Effector memory CD4-positive, alpha-beta T cell (primary cell): ENCODE results near the gene ANG.
A peak's percentile ranks its signal among the peaks of the same experiment; 100 is the strongest.
"Not testable (repeated sequence)": the region's sequence is repeated elsewhere in the genome, so short reads cannot be mapped to it uniquely, and the experiment has no call there.

Source experiments
- DNase-seq, 3 donors: peaks; one replicate each; pipeline ENCODE4 v3.0.0-alpha.2; 2020
- H3K27ac ChIP-seq: 2 replicates; pipeline ENCODE4 v1.7.0; 2013; ENCODE audit warnings: mild to moderate bottlenecking, low read length, moderate library complexity; ENCODE audit not compliant: insufficient read depth, poor library complexity, severe bottlenecking
- H3K27me3 ChIP-seq: replicated peaks from 2 replicates; pipeline ENCODE4 v1.7.0; 2013; ENCODE audit warnings: mild to moderate bottlenecking, low read length; ENCODE audit not compliant: insufficient read depth, control insufficient read depth, poor library complexity, severe bottlenecking
- H3K36me3 ChIP-seq: 2 replicates; pipeline ENCODE4 v1.7.0; 2013; ENCODE audit warnings: mild to moderate bottlenecking, low read length, moderate library complexity; ENCODE audit not compliant: control insufficient read depth, insufficient read depth
- H3K4me1 ChIP-seq: 2 replicates; pipeline ENCODE4 v1.7.0; 2013; ENCODE audit warnings: low read length, mild to moderate bottlenecking; ENCODE audit not compliant: control insufficient read depth, insufficient read depth, poor library complexity, severe bottlenecking
- H3K4me3 ChIP-seq: 2 replicates; pipeline ENCODE4 v1.7.0; 2013; ENCODE audit warnings: low read length, low read depth, mild to moderate bottlenecking; ENCODE audit not compliant: insufficient read depth, poor library complexity, severe bottlenecking
- H3K9me3 ChIP-seq: 2 replicates; pipeline ENCODE4 v1.7.0; 2013; ENCODE audit warnings: mild to moderate bottlenecking, low read length, moderate library complexity; ENCODE audit not compliant: control insufficient read depth

Gene ANG

GRCh38 chr14:20657216-20658211 is 31.1 kb upstream of the ANG start:
- Histone ChIP-seq H3K9me3 (no peaks in the 10 kb centered on the region), H3K27ac (no peak overlapping the region), H3K36me3 (no peaks in the 10 kb centered on the region), H3K27me3 (peaks cover 24% of the 10 kb centered on the region), H3K4me3 (no peak overlapping the region), H3K4me1 (peaks cover 16% of the 10 kb centered on the region)
- DNase-seq, result peak in 2 of 3 donors; percentile 6 to 16

GRCh38 chr14:20658246-20658645 is 30.3 kb upstream of the ANG start:
- Histone ChIP-seq H3K4me3 (no peak overlapping the region), H3K27ac (no peak overlapping the region), H3K27me3 (peaks cover 17% of the 10 kb centered on the region), H3K9me3 (no peaks in the 10 kb centered on the region), H3K36me3 (no peaks in the 10 kb centered on the region), H3K4me1 (peaks cover 13% of the 10 kb centered on the region)
- no peak for DNase-seq

GRCh38 chr14:20659336-20659735 is 29.2 kb upstream of the ANG start:
- no peak overlapping the region for H3K27ac ChIP-seq
- no peaks in the 10 kb centered on the region for H3K9me3 ChIP-seq
- no peaks in the 10 kb centered on the region for H3K36me3 ChIP-seq
- H3K4me3 ChIP-seq, result no peak overlapping the region
- H3K27me3 ChIP-seq, result peaks cover 12% of the 10 kb centered on the region
- DNase-seq, result no peak
- H3K4me1 ChIP-seq, result peaks cover 11% of the 10 kb centered on the region

GRCh38 chr14:20659813-20660395 is 28.7 kb upstream of the ANG start:
- Histone ChIP-seq H3K27me3 (peaks cover 12% of the 10 kb centered on the region), H3K4me3 (no peak overlapping the region), H3K4me1 (peaks cover 11% of the 10 kb centered on the region), H3K27ac (no peak overlapping the region), H3K9me3 (no peaks in the 10 kb centered on the region), H3K36me3 (no peaks in the 10 kb centered on the region)
- DNase-seq, result no peak

GRCh38 chr14:20661197-20661596 is 27.4 kb upstream of the ANG start:
- Histone ChIP-seq H3K4me3 (no peak overlapping the region), H3K27ac (no peak overlapping the region), H3K27me3 (peaks cover 4% of the 10 kb centered on the region), H3K4me1 (peaks cover 11% of the 10 kb centered on the region), H3K36me3 (no peaks in the 10 kb centered on the region), H3K9me3 (no peaks in the 10 kb centered on the region)
- no peak for DNase-seq

GRCh38 chr14:20662968-20663732 is 25.4 kb upstream of the ANG start:
- H3K36me3 ChIP-seq, result no peaks in the 10 kb centered on the region
- H3K4me3 ChIP-seq, result peak overlapping the region; percentile 32
- H3K4me1 ChIP-seq, result peaks cover 12% of the 10 kb centered on the region
- no peaks in the 10 kb centered on the region for H3K9me3 ChIP-seq
- no peak overlapping the region for H3K27ac ChIP-seq
- H3K27me3 ChIP-seq, result no peaks in the 10 kb centered on the region
- peak; percentile 64 to 72 (median 65) for DNase-seq

GRCh38 chr14:20666400-20666961 is 22.1 kb upstream of the ANG start:
- not testable (repeated sequence) for H3K27ac ChIP-seq, H3K36me3 ChIP-seq, DNase-seq, H3K27me3 ChIP-seq, H3K4me3 ChIP-seq, H3K9me3 ChIP-seq
- peaks cover 14% of the 10 kb centered on the region for H3K4me1 ChIP-seq

GRCh38 chr14:20667957-20668356 is 20.6 kb upstream of the ANG start:
- no peaks in the 10 kb centered on the region for H3K27me3 ChIP-seq
- H3K9me3 ChIP-seq, result no peaks in the 10 kb centered on the region
- peaks cover 14% of the 10 kb centered on the region for H3K4me1 ChIP-seq
- H3K36me3 ChIP-seq, result no peaks in the 10 kb centered on the region
- H3K4me3 ChIP-seq, result no peak overlapping the region
- no peak for DNase-seq
- H3K27ac ChIP-seq, result no peak overlapping the region

- Histone ChIP-seq H3K4me3 (no peak overlapping the region), H3K9me3 (no peaks in the 10 kb centered on the region), H3K36me3 (no peaks in the 10 kb centered on the region), H3K27ac (no peak overlapping the region), H3K27me3 (no peaks in the 10 kb centered on the region), H3K4me1 (peaks cover 7% of the 10 kb centered on the region)
- no peak for DNase-seq
Observed at GRCh38 chr14:20668969-20669368, 19.6 kb upstream of the ANG start.
